Fibroblast of lung (primary cell): ENCODE measurements around the gene WDR72.

Source experiments
- CTCF ChIP-seq, 2 donors: IDR thresholded peaks in 1 of 2; conservative IDR thresholded peaks in 1 of 2; 1 replicate in 1 of 2; 2 replicates in 1 of 2; pipeline ENCODE4 v1.5.1; 2011 to 2012; ENCODE audit warnings: low read length in 2 of 2, control low read depth in 1 of 2, inconsistent platforms in 1 of 2, low read depth in 1 of 2, mild to moderate bottlenecking in 1 of 2
- EZH2 ChIP-seq: IDR thresholded peaks from 2 replicates; pipeline ENCODE4 v1.5.1; 2012; ENCODE audit warnings: low read length, control low read depth, mild to moderate bottlenecking; ENCODE audit errors: missing control alignments

GRCh38 chr15:53511175-53511574 lies 248.3 kb downstream of the WDR72 start:
- TF ChIP-seq EZH2: no peak
- no peak for TF ChIP-seq CTCF (conservative IDR thresholded peaks at IDR 0.05 in 1 of 2, IDR thresholded peaks at IDR 0.05 in 1 of 2; ENCODE audit: low read depth in 1 of 2, low read length in 2 of 2)
